ENCODE measurements around the gene GRPR. TPM values are rescaled to one million over a fixed set of nuclear protein-coding genes. Genes with fewer than 3 reads are reported as not detected.
A peak's percentile ranks its signal among the peaks of the same experiment; 100 is the strongest.

GRPR gene
- total RNA-seq, 1 experiment from 2014 or later = 28.8 TPM

GRCh38 chrX:16172391-16172790, 49.0 kb downstream of the GRPR start:
- DNase-seq = peak; percentile 51
- peaks cover 3 to 11% of the 10 kb centered on the region in 2 experiments; a peak in 4 of 5 replicates for H3K9me3 Mint-ChIP-seq
- no CpG with 5 or more reads among the region's 3 CpGs for WGBS (ENCODE audit: extremely low coverage, insufficient read length, low lambda C conversion rate)
- no peak overlapping the region for H3K23ac ChIP-seq (ENCODE audit: insufficient read length, low read depth, low read length)
- H2BK120ac ChIP-seq (ENCODE audit: low read depth, low read length, poor library complexity, severe bottlenecking) = no peak overlapping the region
- no peak overlapping the region for H4K91ac ChIP-seq (ENCODE audit: insufficient read length, low read depth, low read length)
- no peaks in the 10 kb centered on the region for H4K20me1 ChIP-seq (ENCODE audit: control insufficient read depth, insufficient read depth, insufficient read length)
- H3K14ac ChIP-seq (ENCODE audit: insufficient read depth, low read length) = no peak overlapping the region
- H3K79me2 ChIP-seq (ENCODE audit: insufficient read depth, low read length) = no peaks in the 10 kb centered on the region
- H3K27ac Mint-ChIP-seq = peak overlapping the region in 1 of 3 experiments; percentile 72; a peak in 2 of 7 replicates
- no peak overlapping the region for H4K8ac ChIP-seq (replicated peaks; ENCODE audit: insufficient read length, low read depth, low read length)
- H2AFZ ChIP-seq (ENCODE audit: low read length) = no peak overlapping the region
- H3T11ph ChIP-seq (ENCODE audit: low read length) = no peak overlapping the region
- no peak for TF ChIP-seq CTCF (conservative IDR thresholded peaks at IDR 0.05)
- H2BK12ac ChIP-seq (ENCODE audit: insufficient read length, low read depth, low read length) = no peak overlapping the region
- H3K36me3 Mint-ChIP-seq (ENCODE audit: insufficient read depth in 1 of 3, low read depth in 3 of 3) = peaks cover 26 to 96% (median 26%) of the 10 kb centered on the region in 3 experiments
- no peaks in the 10 kb centered on the region for H3K79me1 ChIP-seq (ENCODE audit: insufficient read depth, low read depth, low read length, poor library complexity, severe bottlenecking)
- no peak overlapping the region for H3K9ac ChIP-seq (ENCODE audit: extremely low read depth, insufficient read length, low read length)
- no peak overlapping the region for H3K4ac ChIP-seq (ENCODE audit: low read depth, low read length)
- H2BK20ac ChIP-seq (ENCODE audit: low read depth, low read length, poor library complexity, severe bottlenecking) = no peak overlapping the region
- H3K4me1 ChIP-seq (ENCODE audit: insufficient read depth, low read length) = peaks cover 4% of the 10 kb centered on the region; the same call in 1 of the 2 replicates
- H3K27me3 Mint-ChIP-seq (ENCODE audit: low read depth) = no peaks in the 10 kb centered on the region
- H3K56ac ChIP-seq (ENCODE audit: insufficient read length, low read depth, low read length) = no peak overlapping the region
- H4K5ac ChIP-seq (ENCODE audit: insufficient read length, low read depth, low read length) = no peak overlapping the region
- H2BK5ac ChIP-seq (ENCODE audit: insufficient read length, low read length) = no peak overlapping the region
- no peaks in the 10 kb centered on the region for H3K9me3 ChIP-seq (ENCODE audit: control insufficient read depth, low read depth, low read length)
- H3K27ac ChIP-seq (ENCODE audit: insufficient read length, low read depth, low read length) = no peak overlapping the region
- H3K27me3 ChIP-seq (ENCODE audit: insufficient read depth, low read length) = no peaks in the 10 kb centered on the region
- no peak overlapping the region for H2AK5ac ChIP-seq (ENCODE audit: insufficient read length, low read length)
- H3K23me2 ChIP-seq (ENCODE audit: insufficient read length, low read depth, low read length, poor library complexity, severe bottlenecking) = no peaks in the 10 kb centered on the region
- peaks cover 8 to 25% of the 10 kb centered on the region in 2 experiments for H3K4me1 Mint-ChIP-seq
- H3K4me3 Mint-ChIP-seq = no peak overlapping the region
- H3K4me2 ChIP-seq (ENCODE audit: insufficient read depth, insufficient read length, low read length) = no peak overlapping the region
- H2BK15ac ChIP-seq (ENCODE audit: low read depth, low read length) = no peak overlapping the region
- H3K18ac ChIP-seq (ENCODE audit: insufficient read length, low read depth, low read length) = no peak overlapping the region
